Mesenchymal stem cell (in vitro differentiated cells and primary cell): ENCODE measurements around the gene PARVB.

ENCODE experiments used
- DNase-seq: peaks from one replicate; pipeline ENCODE4 v3.0.0-alpha.2; 2013
- H2AFZ ChIP-seq: one replicate; pipeline ENCODE4 v1.6.1; 2013; ENCODE audit warnings: low read depth, mild to moderate bottlenecking, control low read depth, inconsistent platforms, low read length, moderate library complexity
- H2AK5ac ChIP-seq: 2 replicates; pipeline ENCODE4 v1.6.1; 2013; ENCODE audit warnings: low read length, moderate library complexity, mild to moderate bottlenecking, inconsistent platforms; ENCODE audit not compliant: severe bottlenecking
- H2BK120ac ChIP-seq: one replicate; pipeline ENCODE4 v1.6.1; 2013; ENCODE audit warnings: low read depth, mild to moderate bottlenecking, inconsistent platforms, low read length, moderate library complexity
- H2BK12ac ChIP-seq, 2 experiments: one replicate each; pipeline ENCODE4 v1.6.1; 2013; ENCODE audit warnings: inconsistent platforms in 2 of 2, low read length in 2 of 2, mild to moderate bottlenecking in 2 of 2, moderate library complexity in 2 of 2, control low read depth in 1 of 2
- H2BK15ac ChIP-seq: one replicate; pipeline ENCODE4 v1.6.1; 2013; ENCODE audit warnings: mild to moderate bottlenecking, low read depth, inconsistent platforms; ENCODE audit not compliant: poor library complexity, severe bottlenecking
- H2BK5ac ChIP-seq: 2 replicates; pipeline ENCODE4 v1.6.1; 2013; ENCODE audit warnings: low read depth, mild to moderate bottlenecking, low read length, control low read depth, inconsistent platforms; ENCODE audit not compliant: poor library complexity, severe bottlenecking
- H3K14ac ChIP-seq, 2 experiments: one replicate each; pipeline ENCODE4 v1.6.1; 2013; ENCODE audit warnings: inconsistent platforms in 2 of 2, low read length in 2 of 2, control low read depth in 1 of 2, mild to moderate bottlenecking in 1 of 2, moderate library complexity in 1 of 2
- H3K18ac ChIP-seq, 2 experiments: one replicate each; pipeline ENCODE4 v1.6.1; 2013; ENCODE audit warnings: inconsistent platforms in 2 of 2, low read length in 2 of 2, control low read depth in 1 of 2, low read depth in 1 of 2, mild to moderate bottlenecking in 1 of 2
- H3K23ac ChIP-seq, 2 experiments: one replicate each; pipeline ENCODE4 v1.6.1; 2013; ENCODE audit warnings: inconsistent platforms in 2 of 2, low read length in 2 of 2, mild to moderate bottlenecking in 2 of 2, moderate library complexity in 2 of 2, control low read depth in 1 of 2
- H3K27ac ChIP-seq: 2 replicates; pipeline ENCODE4 v1.5.1; 2013; ENCODE audit warnings: mild to moderate bottlenecking, moderate library complexity, low read length, control low read depth, inconsistent platforms; ENCODE audit not compliant: poor library complexity, severe bottlenecking
- H3K27me3 ChIP-seq, 2 experiments: 2 replicates each; pipeline versions ENCODE4 v1.6.1 to v1.7.0; 2013; ENCODE audit warnings: low read length in 2 of 2, mild to moderate bottlenecking in 2 of 2, moderate library complexity in 2 of 2, control low read depth in 1 of 2, inconsistent platforms in 1 of 2; ENCODE audit not compliant: control insufficient read depth in 1 of 2, insufficient read depth in 1 of 2
- H3K36me3 ChIP-seq, 2 experiments: 2 replicates each; pipeline versions ENCODE4 v1.6.1 to v1.7.0; 2013; ENCODE audit warnings: low read length in 2 of 2, control low read depth in 1 of 2, inconsistent platforms in 1 of 2, low read depth in 1 of 2, mild to moderate bottlenecking in 1 of 2; ENCODE audit not compliant: insufficient read depth in 2 of 2, control insufficient read depth in 1 of 2
- H3K4ac ChIP-seq, 2 experiments: one replicate each; pipeline ENCODE4 v1.6.1; 2013; ENCODE audit warnings: inconsistent platforms in 2 of 2, low read length in 2 of 2, mild to moderate bottlenecking in 2 of 2, moderate library complexity in 2 of 2, control low read depth in 1 of 2, low read depth in 1 of 2
- H3K4me1 ChIP-seq: 2 replicates; pipeline ENCODE4 v1.6.1; 2013; ENCODE audit warnings: low read depth, low read length, control low read depth; ENCODE audit not compliant: control insufficient read depth, insufficient read depth
- H3K4me2 ChIP-seq: 2 replicates; pipeline ENCODE4 v1.6.1; 2013; ENCODE audit warnings: low read length, mild to moderate bottlenecking, inconsistent platforms; ENCODE audit not compliant: poor library complexity, severe bottlenecking
- H3K4me3 ChIP-seq, 2 experiments: 2 replicates each; pipeline versions ENCODE4 v1.5.1 to v1.7.0; 2013; ENCODE audit warnings: low read length in 2 of 2, mild to moderate bottlenecking in 2 of 2, control low read depth in 1 of 2, low read depth in 1 of 2; ENCODE audit not compliant: insufficient read depth in 1 of 2
- H3K79me1 ChIP-seq: replicated peaks from 2 replicates; pipeline ENCODE4 v1.6.1; 2013; ENCODE audit warnings: mild to moderate bottlenecking, control low read depth, low read length, inconsistent platforms; ENCODE audit not compliant: poor library complexity, severe bottlenecking
- H3K9ac ChIP-seq: 2 replicates; pipeline ENCODE4 v1.7.0; 2013; ENCODE audit warnings: mild to moderate bottlenecking, low read length, moderate library complexity
- H3K9me3 ChIP-seq: 2 replicates; pipeline ENCODE4 v1.7.0; 2013; ENCODE audit warnings: mild to moderate bottlenecking, low read length; ENCODE audit not compliant: control insufficient read depth
- H4K8ac ChIP-seq: one replicate; pipeline ENCODE4 v1.6.1; 2013; ENCODE audit warnings: inconsistent platforms, mild to moderate bottlenecking, low read length, moderate library complexity
- H4K91ac ChIP-seq: one replicate; pipeline ENCODE4 v1.6.1; 2013; ENCODE audit warnings: mild to moderate bottlenecking, low read length, inconsistent platforms
- WGBS: methylation state at CpG from one replicate; pipeline ENCODE4 v1.1.7; 2013; ENCODE audit warnings: mixed read lengths; 5-methylcytosine and 5-hydroxymethylcytosine counted together

PARVB gene

DNA sequence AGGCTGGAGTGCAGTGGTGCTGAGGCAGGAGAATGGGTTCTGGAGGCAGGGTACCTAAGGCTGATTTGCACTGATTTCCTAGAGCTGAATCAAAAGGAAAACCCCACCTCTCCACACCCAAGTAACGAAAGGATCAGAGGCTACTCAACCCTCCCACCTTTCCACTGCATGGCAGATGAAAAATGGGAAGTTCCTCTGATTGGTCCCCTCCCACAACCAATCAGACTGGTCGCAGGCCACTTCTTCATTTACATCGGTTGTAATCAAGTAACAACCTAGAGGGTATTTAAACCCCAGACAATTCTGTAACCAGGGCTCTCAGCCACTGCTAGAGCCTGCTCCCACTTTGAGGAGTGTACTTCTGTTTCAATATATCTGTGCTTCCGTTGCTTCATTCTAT is 18.6 kb upstream of the PARVB start:
- Histone ChIP-seq H4K91ac (no peak overlapping the region), H3K79me1 (peaks cover 3% of the 10 kb centered on the region), H3K36me3 (peaks cover 14 to 19% of the 10 kb centered on the region in 2 experiments)

DNA sequence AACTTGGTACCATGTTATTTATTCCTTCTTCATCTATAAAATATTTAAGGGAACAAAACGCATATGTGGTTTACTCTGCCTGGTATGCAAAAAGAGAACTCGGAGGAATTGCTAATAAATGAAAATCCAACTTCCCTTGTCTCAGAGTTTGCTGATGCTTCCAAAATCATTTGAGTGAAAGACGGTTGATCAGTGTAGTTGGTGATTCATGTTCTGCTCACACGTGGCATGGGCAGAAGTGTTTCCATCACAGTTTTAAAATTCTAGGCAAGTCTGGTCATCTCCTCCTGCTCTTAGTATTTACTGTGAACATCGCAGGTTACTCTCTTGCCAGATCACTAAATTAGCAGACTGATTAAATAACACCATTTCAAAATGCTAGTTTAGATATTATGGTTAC is 11.9 kb upstream of the PARVB start:
- Histone ChIP-seq H2BK5ac (no peak overlapping the region), H2BK15ac (no peak overlapping the region), H4K91ac (no peak overlapping the region), H2AFZ (no peak overlapping the region), H3K4me3 (no peak overlapping the region), H3K36me3 (peaks cover 0 to 3% of the 10 kb centered on the region in 2 experiments), H3K27me3 (no peaks in the 10 kb centered on the region), H2BK12ac (no peak overlapping the region), H3K79me1 (no peaks in the 10 kb centered on the region), H3K23ac (no peak overlapping the region), H3K18ac (no peak overlapping the region), H2AK5ac (no peak overlapping the region), H3K9me3 (no peaks in the 10 kb centered on the region), H2BK120ac (no peak overlapping the region), H3K4me2 (no peak overlapping the region), H3K4me1 (no peaks in the 10 kb centered on the region), H3K14ac (no peak overlapping the region), H3K27ac (no peak overlapping the region), H3K4ac (no peak overlapping the region), H4K8ac (no peak overlapping the region), H3K9ac (no peak overlapping the region)
- 91% methylated on average over 4 of the region's 5 CpGs for WGBS
- DNase-seq = no peak

More for the DNA sequence above, 18.6 kb upstream of the PARVB start:
- Histone ChIP-seq H3K4me3 (no peak overlapping the region), H2BK120ac (no peak overlapping the region), H3K4ac (no peak overlapping the region), H3K14ac (no peak overlapping the region), H3K9ac (no peak overlapping the region), H3K27me3 (no peaks in the 10 kb centered on the region), H3K23ac (no peak overlapping the region), H4K8ac (no peak overlapping the region), H3K4me1 (no peaks in the 10 kb centered on the region), H2BK15ac (no peak overlapping the region), H3K4me2 (no peak overlapping the region), H2AFZ (no peak overlapping the region), H3K18ac (no peak overlapping the region), H3K9me3 (no peaks in the 10 kb centered on the region), H2BK5ac (no peak overlapping the region), H3K27ac (no peak overlapping the region), H2AK5ac (no peak overlapping the region), H2BK12ac (no peak overlapping the region)
- over 99% methylated on average over 4 of the region's 4 CpGs for WGBS
- no peak for DNase-seq

DNA sequence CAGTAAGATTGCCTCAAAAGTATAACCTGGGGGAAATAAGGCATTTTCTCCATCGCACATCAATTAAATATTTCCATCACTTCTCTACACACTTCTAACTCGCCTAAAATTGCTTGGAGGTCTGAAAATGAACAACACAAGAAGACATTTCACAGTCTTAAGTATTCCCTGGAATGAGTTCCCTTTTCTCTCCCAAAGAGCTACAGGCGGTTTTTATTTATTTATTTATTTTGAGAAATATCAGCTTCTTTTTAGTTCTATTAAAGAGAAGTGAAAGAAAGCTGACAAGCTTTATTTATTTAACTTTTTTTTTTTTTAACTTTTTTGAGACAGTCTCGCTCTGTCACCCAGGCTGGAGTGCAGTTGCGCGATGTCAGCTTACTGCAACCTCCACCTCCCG is 11.5 kb upstream of the PARVB start:
- Histone ChIP-seq H2BK15ac (no peak overlapping the region), H3K4ac (no peak overlapping the region), H2AFZ (no peak overlapping the region), H3K79me1 (no peaks in the 10 kb centered on the region), H3K36me3 (peaks cover 0 to 2% of the 10 kb centered on the region in 2 experiments), H2BK12ac (no peak overlapping the region), H3K18ac (no peak overlapping the region), H2BK5ac (no peak overlapping the region), H2BK120ac (no peak overlapping the region), H3K14ac (no peak overlapping the region), H3K27ac (no peak overlapping the region), H3K27me3 (no peaks in the 10 kb centered on the region), H3K4me3 (no peak overlapping the region), H3K9me3 (no peaks in the 10 kb centered on the region), H3K9ac (no peak overlapping the region), H4K91ac (no peak overlapping the region), H3K4me2 (no peak overlapping the region), H4K8ac (no peak overlapping the region), H3K23ac (no peak overlapping the region), H2AK5ac (no peak overlapping the region), H3K4me1 (no peaks in the 10 kb centered on the region)
- no peak for DNase-seq
- WGBS = 95% methylated on average over 6 of the region's 7 CpGs

DNA sequence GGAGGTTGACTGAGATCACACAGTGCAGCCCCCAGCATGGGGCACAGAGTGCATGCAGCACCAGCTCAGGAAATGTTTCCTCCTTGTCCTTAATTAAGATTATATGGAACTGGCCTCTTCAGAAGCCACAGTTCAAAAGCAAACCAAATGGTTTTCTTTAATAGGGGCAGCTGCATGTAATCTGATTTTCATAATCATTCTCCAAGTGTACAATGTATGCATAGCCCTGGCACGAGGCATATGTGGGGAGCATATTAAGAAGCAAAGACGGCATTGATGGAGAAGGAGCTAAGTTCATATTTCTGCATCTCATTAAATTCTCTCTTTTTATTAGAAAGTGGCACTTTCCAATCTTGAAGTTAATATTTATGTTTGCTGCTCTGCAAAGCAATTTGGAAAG is 9.9 kb upstream of the PARVB start:
- Histone ChIP-seq H3K4me1 (no peaks in the 10 kb centered on the region), H3K4me3 (no peak overlapping the region), H3K4me2 (no peak overlapping the region), H3K79me1 (no peaks in the 10 kb centered on the region), H4K91ac (no peak overlapping the region), H2BK15ac (no peak overlapping the region), H2BK120ac (no peak overlapping the region), H2BK12ac (no peak overlapping the region), H3K14ac (no peak overlapping the region), H3K27ac (no peak overlapping the region), H2BK5ac (no peak overlapping the region), H4K8ac (no peak overlapping the region), H3K27me3 (no peaks in the 10 kb centered on the region), H3K18ac (no peak overlapping the region), H2AFZ (no peak overlapping the region), H3K9ac (no peak overlapping the region), H3K23ac (no peak overlapping the region), H2AK5ac (no peak overlapping the region), H3K4ac (no peak overlapping the region), H3K9me3 (no peaks in the 10 kb centered on the region), H3K36me3 (no peaks in the 10 kb centered on the region)
- DNase-seq = no peak
- no CpG with 5 or more reads among the region's 2 CpGs for WGBS
